Superior temporal gyrus (tissue), 1 donor: Measurements from ENCODE around the gene SCD5.

Experiments used
- DNase-seq: peaks from one replicate; pipeline ENCODE4 v3.0.0-alpha.2; 2016; ENCODE audit errors: extremely low spot score

SCD5 gene

DNA sequence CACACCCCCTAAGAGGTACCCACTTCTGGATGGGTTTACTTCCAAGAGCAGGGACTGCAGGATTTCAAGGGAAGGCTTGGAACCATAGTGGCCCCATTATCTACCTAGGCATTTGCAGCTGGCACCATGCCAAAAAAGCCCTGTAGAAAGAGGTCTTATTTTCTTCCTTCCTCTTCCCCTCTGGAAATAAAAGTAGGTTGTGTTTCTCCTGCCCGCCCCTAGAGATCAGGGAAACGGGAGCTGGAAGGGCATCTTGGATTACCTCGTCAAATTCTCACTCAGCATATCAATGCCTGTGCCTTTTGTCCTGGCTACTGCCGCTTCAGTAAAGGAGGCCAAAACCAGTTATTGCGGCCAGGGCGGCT lies 1.6 kb downstream of the SCD5 start:
- DNase-seq: peak; percentile 72

DNA sequence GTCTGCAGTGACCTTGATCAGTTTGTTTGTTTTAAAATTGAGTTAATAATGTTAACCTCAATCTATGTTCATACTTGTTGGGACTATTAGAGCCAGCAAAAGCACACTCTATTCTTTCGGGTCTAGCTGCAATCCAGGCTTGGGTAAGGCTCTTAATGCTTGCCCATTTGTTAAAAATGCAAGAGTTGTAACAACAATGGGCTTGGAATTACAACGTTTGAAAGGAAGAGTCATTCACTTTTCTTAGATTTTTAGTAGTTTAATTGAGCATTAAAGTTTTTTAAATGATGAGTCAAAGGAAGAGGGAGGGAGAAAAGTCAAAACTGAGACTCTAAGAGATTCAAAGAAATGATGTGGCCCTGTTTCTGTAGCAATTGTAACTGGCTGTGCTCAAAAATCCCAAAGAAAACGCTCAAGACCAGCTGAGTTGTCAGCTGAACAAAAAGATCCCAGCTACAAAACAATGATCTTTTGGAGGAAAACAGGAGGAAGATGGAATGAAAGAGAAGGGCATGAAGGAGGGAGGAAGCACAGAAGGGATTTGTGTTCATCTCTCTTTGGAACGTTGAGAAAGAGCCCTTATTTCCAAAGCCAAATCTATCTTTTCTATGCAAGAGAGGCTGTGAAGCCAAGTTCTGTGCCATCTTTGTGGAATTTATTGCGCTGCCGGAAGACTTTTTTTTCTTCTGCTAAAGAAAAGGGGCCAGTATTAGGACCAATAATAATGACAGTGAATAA lies 5.5 kb downstream of the SCD5 start:
- DNase-seq: peak; percentile 83

DNA sequence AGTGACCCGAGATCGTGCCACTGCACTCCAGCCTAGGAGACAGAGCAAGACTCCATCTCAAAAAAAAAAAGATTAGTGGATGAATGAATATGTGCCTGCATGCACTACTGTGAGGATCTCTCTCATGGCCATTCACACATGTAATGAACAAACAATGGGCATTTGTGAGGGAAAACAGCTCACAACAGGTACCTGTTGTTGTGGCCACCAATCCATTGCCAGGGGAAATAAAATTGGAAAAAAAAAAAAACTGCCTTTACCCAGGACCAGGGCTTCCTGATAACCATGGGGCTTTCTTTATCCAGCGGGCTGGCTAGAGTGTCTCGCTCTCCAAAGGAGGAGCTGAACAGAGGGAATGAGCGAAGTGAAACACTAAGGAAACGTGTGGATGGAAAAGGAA lies 7.4 kb downstream of the SCD5 start:
- peak; percentile 49 for DNase-seq

DNA sequence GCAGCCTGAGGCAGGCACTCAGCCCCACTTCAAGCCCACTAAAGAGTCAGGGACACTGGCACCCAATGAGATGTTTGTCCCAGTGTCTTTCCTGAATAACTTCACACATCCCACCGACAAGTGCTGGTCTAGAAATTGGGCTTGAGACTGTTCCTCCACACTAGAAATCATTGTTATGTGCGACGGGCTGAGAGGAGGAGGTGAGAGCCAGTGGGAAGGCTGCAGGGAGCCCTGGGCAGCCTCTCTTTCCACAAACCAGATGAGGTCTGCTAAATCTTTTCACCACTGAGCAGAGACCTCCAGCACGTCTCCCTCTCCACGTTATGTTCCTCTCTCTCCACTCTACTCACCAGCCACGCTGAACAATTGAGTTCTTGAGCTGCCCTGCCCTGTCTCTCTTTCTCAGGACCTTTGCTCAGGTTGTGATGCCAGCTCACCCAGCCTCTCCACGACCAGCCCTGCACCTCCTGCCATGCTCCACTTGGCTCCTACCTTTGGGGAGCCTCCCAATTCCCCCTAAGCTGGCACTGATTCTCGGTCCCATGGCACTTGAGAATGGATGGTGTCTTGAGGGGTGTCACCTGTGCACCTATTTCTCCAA lies 8.4 kb downstream of the SCD5 start:
- peak; percentile 71 for DNase-seq

DNA sequence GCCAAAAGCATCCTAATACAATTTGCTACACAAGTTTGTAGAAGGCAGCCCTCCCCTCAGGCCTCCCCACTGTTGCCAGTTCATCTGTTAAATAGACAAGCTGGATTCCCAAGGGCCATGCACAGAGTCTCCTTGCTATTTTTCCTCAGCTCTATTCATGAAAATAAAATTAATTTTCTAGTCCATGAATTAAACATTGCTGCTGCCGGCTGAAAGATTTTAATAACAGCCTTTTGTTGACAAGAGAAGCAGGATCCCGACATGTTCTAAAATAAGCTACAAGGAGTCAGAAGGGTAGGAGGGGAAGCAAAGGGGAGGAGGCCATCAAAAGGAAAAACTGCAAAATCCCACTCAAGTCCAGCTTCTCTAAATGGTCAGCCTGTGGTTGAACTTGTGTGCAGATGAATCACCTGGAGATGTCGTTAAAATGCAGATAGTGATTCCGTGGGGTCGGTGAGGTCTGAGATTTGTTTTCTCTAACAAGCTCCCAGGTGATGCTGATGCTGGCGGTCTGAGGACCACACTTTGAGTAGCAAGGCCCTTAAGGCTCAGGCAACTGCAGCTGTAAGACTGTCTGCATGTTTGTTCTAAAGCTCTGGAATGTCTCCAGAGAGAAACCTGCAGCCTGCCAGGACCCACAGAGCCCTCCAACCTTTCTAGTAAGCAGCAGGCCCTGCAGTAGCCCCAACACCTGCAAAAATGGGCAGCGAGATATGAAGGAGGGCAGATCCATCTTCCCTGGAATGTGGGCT lies 9.4 kb downstream of the SCD5 start:
- peak; percentile 73 for DNase-seq

DNA sequence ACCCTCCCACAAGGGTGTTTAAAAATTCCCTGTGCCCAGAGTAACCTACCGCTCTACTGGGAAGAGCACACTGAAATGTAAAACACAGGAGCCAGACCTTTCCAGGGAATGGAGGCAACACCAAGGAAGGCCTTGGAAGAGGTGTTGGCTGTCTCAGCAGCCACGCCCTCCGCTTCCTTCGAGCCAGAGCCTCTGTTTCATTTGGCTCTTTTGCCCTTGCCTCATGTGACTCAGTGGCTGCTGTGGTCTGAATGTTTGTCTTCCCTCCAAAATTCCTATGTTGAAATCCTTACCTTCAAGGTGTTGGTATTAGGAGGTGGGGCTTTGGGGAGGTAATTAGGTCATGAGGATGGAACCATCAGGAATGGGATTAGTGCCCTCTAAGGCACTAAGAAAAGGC lies 11.3 kb downstream of the SCD5 start:
- DNase-seq: peak; percentile 11

DNA sequence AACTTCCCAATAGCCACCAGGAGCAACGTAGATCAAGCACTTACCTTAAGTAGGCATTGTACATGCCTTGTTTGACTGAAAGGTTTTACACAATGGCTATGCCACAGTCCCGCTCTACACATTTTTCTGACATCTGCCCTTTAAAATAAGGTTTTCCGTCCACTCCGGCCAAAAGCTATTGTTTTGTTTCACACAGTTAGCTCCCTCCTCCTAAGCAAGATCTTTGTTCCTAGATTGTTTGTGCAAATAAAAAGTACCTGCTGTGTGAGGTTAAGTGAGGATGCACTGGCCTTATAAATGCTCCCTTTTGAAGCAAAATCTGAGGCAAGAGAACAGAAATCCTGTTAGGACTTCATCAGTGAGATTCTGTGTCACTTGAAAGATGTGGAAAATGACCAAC lies 11.8 kb downstream of the SCD5 start:
- DNase-seq: peak; percentile 44

DNA sequence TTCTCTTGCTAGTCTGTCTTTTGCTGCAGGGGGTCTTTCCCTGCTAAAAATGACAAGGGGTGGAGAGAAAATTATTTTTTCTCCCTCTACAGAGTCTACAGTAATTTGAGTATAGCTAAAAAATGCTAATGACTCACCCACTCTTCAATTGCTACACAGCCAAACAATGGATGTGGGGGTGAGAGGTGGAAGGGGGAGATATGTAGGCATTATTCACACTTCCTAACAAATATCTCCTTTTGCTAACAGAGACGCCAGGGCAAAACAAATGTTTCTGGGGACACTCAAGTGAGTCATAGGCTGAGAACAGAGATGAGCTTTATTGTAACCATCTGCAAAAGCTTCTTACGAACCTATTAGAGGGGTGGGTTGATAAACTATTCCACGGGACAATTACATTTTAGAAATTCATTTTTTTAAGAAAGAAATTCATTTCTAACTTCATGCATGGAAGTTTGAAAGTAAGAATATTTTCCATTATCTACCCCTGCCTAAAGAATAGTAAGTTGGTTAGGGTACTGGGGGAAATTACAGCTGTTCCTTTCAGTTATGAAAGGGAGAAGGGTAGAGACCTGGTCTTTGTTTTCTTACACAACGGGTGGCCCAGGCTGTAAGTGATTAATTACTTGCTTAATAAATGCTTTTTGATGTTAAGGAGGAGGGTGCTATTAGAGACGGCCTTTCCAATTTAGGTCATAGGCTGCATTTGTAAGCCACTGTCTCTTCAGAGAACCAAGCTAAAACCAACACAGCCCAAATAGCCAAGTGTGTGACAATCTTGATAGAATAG lies 12.8 kb downstream of the SCD5 start:
- peak; percentile 48 for DNase-seq

DNA sequence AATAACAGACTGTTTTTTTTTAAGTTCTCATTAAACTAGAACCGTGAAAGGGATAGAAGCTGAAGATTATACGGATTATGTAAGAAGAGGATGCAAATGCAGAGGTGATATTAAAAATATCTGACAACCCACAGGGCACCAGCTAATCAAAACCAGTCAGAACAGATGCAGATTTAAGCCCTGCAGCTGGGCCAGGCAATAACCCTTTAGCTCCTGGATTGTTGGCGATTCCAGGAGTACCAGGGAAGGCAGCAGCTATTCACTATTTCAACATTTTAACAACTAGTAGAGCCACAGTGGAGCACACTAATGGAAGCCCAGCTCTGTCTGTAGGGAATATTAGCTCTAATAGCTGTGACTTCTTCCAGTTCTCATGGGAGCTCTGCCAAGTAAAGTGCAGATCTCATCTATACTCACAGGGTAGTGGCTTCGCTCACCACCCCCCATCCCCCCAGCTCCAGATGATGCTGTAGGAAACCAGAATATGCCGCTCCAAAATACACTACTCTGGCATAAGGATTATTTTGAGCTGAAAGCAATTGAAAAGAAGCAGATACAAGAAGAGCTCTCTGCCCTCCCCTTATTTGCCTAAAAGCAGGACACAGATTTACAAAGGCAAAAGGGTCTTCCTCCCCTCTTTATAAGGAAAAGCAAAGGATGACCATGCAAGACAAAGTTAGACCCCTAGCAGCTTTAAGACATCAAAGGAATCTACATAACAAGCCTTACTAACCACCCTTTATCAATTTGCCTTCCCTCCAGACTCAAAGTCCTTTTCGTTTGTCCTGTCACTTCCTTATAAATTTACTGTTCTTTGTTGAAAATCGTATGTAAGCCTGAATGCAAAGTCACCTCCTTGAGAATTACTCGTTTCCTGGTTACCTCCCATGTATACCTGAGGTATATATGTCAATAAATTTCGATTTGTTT lies 13.7 kb downstream of the SCD5 start:
- DNase-seq: peak; percentile 77

DNA sequence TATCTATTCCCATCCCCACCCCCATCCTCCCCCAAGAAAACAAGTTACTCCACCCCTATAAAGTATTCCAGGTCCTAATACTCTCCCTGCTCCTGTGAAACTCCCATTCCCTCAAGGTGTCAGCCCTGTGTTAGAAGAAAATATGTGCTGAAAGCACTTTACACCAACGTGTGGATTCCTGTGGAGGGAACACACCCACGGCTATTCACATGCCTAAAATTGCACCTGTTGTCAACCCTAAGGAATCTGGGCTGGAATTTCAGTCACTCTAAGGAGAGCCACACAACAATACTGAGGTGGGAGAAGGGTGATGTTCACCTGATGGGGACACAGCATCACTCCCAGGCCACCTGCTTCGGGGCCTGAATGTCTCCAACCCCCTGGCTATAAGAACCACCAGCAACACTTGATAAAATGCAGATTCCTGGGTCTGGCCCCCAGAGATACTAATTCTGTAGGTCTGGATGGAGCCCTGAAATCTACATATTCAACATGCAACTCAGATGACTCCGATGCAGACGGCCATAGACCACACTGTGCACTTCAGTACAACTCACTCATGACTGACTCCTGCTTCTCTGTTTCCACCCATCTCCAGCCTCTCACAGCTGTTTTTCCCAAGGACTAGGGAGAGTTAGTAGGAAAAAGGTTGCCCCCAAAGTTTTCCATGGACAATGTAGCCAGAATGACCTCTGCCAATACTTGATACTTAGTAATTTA lies 15.8 kb downstream of the SCD5 start:
- DNase-seq: peak; percentile 41

DNA sequence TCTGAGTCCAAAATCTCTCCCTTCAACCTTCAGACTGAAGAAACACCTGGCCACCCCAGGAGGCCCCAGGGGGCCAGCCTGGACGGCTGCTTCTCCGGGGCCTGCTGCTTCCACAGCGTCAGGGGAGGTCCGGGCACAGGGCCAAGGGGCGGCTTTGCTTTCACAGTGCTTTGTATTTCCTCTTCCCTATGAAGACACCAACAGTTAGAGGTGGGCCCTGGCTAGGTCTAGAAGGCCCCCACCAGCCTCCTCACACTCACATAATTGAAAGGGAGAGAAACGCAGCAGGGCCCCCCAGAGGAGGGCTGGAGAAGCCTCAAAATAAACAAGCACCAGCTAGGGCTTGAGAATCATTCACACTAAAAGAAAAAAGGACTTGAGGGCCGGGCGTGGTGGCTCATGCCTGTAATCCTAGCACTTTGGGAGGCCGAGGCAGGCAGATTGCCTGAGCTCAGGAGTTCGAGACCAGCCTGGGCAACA lies 17.8 kb downstream of the SCD5 start:
- DNase-seq: peak; percentile 63

DNA sequence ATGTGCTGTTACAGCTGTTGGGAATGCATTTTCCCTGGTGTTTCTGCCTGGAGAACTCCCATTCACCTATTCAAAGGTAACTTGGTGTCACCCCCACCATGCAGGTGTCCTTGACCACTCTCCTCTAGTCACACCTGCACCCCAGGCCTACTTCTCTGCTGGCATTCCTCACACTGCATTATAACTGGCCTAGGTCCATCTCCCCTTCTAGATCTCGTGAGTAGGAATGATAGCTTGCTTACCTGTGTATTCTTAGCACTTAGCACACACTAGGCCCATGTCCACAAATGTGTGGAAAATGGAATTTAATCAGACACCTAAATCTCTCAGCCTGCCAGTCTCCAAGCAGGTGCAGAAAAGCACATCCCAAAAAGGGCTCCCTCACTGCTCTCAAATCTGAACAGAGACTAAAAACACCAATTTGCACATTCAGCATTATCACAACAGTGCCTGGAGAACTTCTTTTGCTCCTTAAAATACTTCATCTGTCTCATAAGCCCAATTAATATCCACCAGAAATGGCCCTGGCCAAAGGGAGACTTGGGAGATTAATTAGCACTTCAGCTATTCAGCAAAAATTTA lies 18.3 kb downstream of the SCD5 start:
- no peak for DNase-seq

DNA sequence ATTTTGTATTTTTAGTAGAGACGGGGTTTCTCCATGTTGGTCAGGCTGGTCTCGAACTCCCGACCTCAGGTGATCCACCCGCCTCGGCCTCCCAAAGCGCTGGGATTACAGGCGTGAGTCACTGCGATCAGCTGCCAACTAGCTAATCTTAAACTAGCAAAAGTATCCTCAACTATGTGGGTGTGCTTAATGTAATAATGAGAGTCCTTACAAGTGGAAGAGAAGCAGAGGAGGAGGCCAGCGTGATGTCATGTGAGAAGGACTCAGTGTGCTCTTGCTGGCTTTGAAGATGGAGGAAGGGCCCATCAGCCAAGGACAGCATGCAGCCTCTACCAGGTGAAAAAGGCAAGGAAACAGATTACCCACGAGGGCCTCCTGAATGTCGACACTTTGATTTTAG lies 19.6 kb downstream of the SCD5 start:
- no peak for DNase-seq

DNA sequence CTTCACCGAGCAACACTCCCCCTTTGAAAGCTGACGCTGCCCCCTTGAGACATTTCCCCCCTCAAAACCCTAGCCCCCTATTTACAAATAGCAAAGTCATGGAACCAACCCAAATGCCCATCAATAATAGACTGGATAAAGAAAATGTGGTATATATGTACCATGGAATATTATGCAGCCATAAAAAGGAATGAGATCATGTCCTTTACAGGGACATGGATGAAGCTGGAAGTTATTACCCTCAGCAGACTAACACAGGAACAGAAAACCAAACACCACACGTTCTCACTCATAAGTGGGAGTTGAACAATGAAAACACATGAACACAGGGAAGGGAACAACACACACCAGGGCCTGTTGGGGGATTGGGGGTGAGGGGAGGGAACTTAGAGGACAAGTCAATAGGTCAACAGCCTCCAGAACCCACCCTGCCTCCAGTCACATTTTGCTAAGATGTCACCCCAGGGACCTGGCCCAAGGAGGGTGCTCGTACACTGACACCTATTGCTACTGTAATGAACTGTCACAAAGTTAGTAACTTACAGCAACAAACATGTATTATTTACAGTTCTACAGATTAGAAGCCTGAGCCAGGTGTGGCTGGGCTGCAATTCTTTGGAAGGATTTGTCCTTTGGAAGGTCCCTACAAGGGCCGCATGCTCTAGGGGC lies 20.6 kb downstream of the SCD5 start:
- DNase-seq: no peak

DNA sequence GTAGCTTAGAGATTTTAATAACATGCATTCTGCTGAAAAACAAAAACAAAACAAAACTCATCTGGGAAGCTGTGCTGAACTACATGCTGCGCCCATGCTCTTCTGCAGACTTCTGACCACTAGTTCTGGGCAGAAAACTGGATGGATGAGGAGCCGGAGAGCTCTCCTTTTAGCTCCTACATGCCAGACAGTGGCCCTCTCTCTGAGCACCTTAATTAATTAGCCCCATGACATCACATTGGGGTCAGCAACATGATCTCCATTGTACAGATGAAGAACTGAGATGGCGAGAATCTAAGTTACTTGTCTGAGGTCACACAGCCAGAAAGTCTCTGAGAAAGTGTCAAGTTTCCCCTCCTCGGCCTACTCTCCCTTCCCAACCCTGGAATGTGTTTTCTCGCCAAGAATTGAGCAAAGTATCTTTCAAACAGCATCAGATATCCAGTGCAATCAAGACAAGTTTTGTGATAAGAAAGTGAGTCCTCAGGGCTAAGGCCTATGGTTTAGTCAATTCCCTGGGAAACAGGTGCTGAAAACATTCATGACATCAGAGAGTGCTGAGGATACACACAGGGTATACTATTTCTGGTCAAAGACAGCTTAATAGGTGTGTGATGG lies 21.6 kb downstream of the SCD5 start:
- no peak for DNase-seq

DNA sequence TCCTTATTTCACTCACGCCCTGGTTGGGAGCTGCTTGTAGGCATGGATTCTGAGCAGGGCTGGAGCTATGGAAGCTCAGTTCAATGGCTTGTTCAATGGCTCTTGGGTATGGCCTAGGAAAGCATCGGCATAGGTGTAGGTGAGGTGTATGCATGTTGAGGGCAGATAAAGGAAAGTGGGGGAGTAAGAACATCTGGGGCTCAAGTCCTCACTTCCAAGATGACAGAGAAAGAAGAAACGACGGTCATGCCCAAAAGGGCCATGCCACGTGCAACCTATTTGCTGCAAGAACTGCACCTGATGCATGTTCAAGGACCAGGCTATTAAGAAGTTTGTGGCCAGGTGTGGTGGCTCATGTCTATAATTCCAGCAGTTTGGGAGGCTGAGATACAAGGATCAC lies 23.4 kb downstream of the SCD5 start:
- no peak for DNase-seq

DNA sequence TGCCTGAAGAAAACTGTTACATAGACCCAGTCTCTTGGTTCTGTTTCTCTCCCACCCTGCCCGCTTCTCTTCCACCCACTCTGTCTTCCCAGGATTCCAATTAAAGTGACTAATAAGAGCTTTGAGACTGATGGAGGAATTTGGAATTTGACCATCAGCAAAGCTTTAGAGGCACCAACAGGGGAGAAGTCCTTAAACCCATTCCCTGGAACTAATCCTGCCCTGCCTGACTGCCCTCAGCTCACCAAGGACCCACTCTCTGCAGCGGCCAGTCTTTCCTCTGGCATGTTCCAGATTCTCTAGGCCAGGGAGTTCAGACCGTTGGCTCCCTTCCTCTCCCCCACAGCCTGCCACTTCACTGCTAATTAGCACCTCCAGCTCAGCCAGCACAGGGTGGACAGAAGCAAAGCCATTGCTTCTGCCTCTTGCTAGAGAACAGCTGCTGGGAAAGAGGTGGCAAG lies 23.9 kb downstream of the SCD5 start:
- DNase-seq: no peak

DNA sequence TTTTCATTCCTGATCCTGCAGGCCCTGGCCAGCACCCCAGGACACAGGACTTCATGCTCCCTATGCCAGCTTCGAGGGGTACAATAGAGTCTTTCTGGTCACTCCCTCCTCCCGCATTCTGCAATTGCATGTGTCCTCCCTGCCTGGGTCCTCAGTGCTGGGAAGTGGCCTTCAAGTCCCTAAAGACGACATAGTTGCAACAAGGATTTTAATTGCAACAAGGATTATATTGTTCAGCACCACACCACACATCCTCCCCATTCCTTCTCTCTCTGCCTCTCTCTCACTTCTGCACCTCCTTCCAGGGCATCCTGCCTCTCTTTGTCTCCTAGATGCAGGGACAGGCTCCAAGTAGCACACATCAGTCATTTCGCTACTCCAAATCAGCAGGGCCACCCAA lies 25.5 kb downstream of the SCD5 start:
- peak; percentile 79 for DNase-seq

DNA sequence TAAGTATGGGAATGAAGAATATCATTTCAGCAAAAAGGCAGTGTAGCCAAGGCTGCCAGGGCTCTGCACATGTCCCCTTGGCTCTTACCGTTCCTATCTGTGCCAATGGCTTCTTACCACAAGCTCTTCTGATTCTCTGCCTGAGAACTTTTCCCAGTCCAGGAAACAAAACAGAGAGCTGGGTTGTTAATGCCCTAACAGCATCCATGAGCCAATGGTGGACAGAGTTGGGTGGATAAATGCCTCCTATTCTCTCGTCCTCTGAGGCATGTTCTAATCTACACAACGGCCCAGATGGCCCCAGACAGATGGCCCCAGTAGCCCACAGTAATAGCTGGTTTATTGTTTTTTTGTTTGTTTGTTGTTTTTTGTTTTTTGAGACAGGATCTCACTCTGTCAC lies 28.0 kb downstream of the SCD5 start:
- peak; percentile 97 for DNase-seq
